DMS53 treated with DMSO at 0.1 percent for 48 hours (cell line): ENCODE results near the gene CTTNBP2NL.
"Not testable (repeated sequence)": the region's sequence is repeated elsewhere in the genome, so short reads cannot be mapped to it uniquely, and the experiment has no call there.

ENCODE experiments used
- DNase-seq: peaks from one replicate; lab custom pipeline; 2025; ENCODE audit not compliant: unreplicated experiment; lab: John Stamatoyannopoulos, UW

CTTNBP2NL gene

GRCh38 chr1:112386731-112387346, 9.2 kb upstream of the CTTNBP2NL start:
- DNase-seq: no peak

- no peak for DNase-seq
Observed at GRCh38 chr1:112387807-112388206, 8.2 kb upstream of the CTTNBP2NL start.

- DNase-seq: peak; percentile 18
Observed at GRCh38 chr1:112388436-112388835, 7.6 kb upstream of the CTTNBP2NL start.

GRCh38 chr1:112389689-112390088, 6.3 kb upstream of the CTTNBP2NL start:
- DNase-seq: no peak

GRCh38 chr1:112390335-112390734, 5.7 kb upstream of the CTTNBP2NL start:
- DNase-seq: not testable (repeated sequence)

- DNase-seq: peak; percentile 92
Observed at GRCh38 chr1:112390775-112391602, 5.0 kb upstream of the CTTNBP2NL start.

GRCh38 chr1:112391603-112391940, 4.4 kb upstream of the CTTNBP2NL start:
- DNase-seq: no peak

- no peak for DNase-seq
Observed at GRCh38 chr1:112393631-112393974, 2.4 kb upstream of the CTTNBP2NL start.

- no peak for DNase-seq
Observed at GRCh38 chr1:112394743-112395062, 1.3 kb upstream of the CTTNBP2NL start.

- no peak for DNase-seq
Observed at GRCh38 chr1:112395256-112395820, 676 bp upstream of the CTTNBP2NL start.

GRCh38 chr1:112396653-112397471, 848 bp downstream of the CTTNBP2NL start:
- DNase-seq: peak; percentile 47

GRCh38 chr1:112397841-112398240, 1.8 kb downstream of the CTTNBP2NL start:
- DNase-seq: no peak

GRCh38 chr1:112399456-112399855, 3.4 kb downstream of the CTTNBP2NL start:
- DNase-seq: no peak

- DNase-seq: not testable (repeated sequence)
Observed at GRCh38 chr1:112400706-112401105, 4.7 kb downstream of the CTTNBP2NL start.

- DNase-seq: no peak
Observed at GRCh38 chr1:112402682-112403643, 6.9 kb downstream of the CTTNBP2NL start.

GRCh38 chr1:112406771-112407170, 10.8 kb downstream of the CTTNBP2NL start:
- no peak for DNase-seq

GRCh38 chr1:112409414-112409813, 13.4 kb downstream of the CTTNBP2NL start:
- DNase-seq: no peak

GRCh38 chr1:112410673-112411072, 14.7 kb downstream of the CTTNBP2NL start:
- no peak for DNase-seq

- no peak for DNase-seq
Observed at GRCh38 chr1:112417271-112417670, 21.3 kb downstream of the CTTNBP2NL start.

- DNase-seq: no peak
Observed at GRCh38 chr1:112418099-112418892, 22.3 kb downstream of the CTTNBP2NL start.
